ENCODE data around the gene MARCHF10. TPM values are rescaled to one million over a fixed set of nuclear protein-coding genes. Genes with fewer than 3 reads are reported as not detected.
A peak's percentile ranks its signal among the peaks of the same experiment; 100 is the strongest.

Gene MARCHF10
- total RNA-seq, 1 experiment from 2014 or later, result not detected

- DNase-seq (ENCODE audit: low spot score), result no peak
These were observed 147.4 kb downstream of the MARCHF10 start for GRCh38 chr17:62660629-62661118.

- no peak for DNase-seq (ENCODE audit: low spot score)
These were observed 149.8 kb downstream of the MARCHF10 start for GRCh38 chr17:62658136-62658920.

- no peak for DNase-seq (ENCODE audit: low spot score)
These were observed 150.4 kb downstream of the MARCHF10 start for GRCh38 chr17:62657690-62658089.

DNA sequence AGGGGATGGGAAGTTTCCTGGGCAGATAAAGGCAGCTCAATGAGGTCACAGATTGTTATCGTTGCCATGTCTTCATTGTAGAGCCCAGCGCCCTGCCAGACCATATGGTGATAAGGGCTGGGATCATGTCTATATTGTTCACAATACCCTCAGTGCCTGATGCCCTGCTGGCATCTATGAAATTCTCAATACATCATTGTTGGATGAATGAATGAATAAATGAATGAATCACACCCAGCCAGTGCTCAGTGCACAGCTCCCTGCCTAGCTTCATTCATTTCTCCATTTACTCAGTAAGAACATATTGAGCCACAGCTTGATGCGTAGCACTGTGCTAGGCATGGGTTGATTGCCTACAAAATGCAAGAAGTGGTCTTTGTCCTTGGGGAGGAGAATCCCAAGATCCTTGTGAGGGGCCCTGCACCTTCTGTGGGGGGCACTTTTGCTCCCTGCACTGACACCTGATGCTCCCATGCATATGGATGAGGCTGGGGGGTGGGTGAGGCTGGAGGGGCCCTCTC is 150.9 kb downstream of the MARCHF10 start:
- DNase-seq (ENCODE audit: low spot score), result no peak

DNA sequence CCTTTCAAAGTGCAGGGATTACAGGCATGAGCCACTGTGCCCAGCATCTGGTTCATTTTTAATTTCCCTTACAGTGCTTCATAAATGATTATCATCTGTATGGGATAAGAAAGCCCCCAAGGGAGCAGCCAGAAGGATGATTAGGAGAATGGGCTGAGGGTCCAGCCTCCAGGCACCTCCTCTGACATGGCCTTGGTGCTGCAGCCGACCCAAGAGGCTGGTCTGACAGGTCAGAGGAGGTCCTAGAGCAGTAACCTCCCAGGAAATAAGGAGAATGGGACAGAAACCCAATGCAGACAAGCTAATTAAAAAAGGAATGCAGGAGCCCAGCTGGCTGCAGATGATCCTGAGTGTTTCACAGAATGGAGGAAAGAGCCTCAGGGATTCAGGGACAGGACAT is 151.7 kb downstream of the MARCHF10 start:
- DNase-seq (ENCODE audit: low spot score), result no peak

DNA sequence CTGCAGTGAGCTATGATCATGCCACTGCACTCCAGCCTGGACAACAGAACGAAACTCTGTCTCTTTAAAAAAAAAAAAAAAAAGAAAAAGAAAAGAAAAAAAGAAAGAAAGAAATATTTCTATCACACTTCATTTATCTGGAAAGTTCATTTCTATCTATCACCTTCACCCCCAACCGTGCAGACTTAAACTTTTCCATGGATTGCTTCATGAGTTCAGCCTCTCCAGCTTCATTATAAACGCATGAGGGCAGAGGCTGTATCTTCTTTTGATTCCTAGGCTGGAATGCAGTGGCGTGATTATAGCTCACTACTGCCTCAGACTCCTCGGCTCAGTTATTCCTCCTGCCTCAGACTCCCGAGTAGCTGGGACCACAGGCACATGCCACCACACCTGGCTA is 152.5 kb downstream of the MARCHF10 start:
- no peak for DNase-seq (ENCODE audit: low spot score)

DNA sequence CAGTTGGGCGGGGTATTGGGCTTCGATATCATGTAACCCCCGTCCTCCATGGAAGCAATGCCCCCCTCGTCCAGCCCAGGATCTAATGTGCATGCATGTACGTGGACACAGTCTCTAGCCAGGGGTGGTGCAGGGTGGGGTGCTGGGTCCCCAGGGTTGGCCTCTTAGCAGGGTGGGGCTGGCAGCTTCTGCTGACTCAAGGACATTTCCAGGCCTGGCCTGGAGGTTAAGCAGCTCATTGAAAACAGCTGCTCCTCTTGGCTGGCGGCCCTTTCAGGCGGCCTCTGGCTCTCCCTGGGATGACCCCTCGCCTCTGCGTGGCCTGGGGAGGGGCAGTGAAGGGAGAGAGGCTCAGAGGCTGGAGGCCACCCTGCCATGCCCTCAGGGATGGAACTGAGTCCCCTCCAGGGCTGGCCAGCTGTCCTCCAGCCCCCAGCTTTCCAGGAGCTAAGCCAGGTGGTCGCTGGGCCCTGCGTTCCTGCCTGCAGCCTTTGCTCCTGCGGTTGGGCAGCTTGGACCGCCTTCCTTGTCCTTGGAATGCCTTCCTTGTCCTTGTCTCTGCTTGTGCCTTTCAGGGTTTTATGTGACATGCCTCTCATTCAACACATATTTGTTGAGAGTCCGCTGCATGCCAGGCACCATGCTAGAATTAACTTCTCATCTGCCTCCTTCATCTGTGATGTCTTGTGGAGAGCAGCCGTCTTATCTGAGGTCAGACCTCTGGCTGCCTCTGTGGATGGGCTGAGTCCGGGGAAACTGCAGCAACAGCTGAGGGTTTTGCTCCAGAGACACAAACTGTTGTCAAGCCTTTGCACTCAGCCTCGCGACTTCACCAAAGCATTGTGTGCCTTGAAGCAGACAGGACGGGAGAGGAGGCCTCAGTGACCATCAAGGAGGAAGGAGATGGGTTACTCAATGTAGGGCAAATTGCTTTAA is 154.0 kb downstream of the MARCHF10 start:
- peak; percentile 4 for DNase-seq (ENCODE audit: low spot score)

GRCh38 chr17:62653002-62653825 is 154.9 kb downstream of the MARCHF10 start:
- DNase-seq (ENCODE audit: low spot score), result peak; percentile 61

- DNase-seq (ENCODE audit: low spot score), result peak; percentile 83
These were observed 155.7 kb downstream of the MARCHF10 start for GRCh38 chr17:62652251-62653001.

Other genes starting within 250 kb of the MARCHF10 start
- 73.3 and 79.9 TPM in 2 replicates for gene MRC2, start 180.6 kb downstream of the MARCHF10 start, total RNA-seq (2014; rRNA removed; shearing (Covaris generic))
- 3.1 and 3.8 TPM in 2 replicates for gene TANC2, start 157.9 kb upstream of the MARCHF10 start, total RNA-seq (2014; rRNA removed; shearing (Covaris generic))